H7 (cell line): ENCODE data around the gene NANOS3. TPM values are rescaled to one million over a fixed set of nuclear protein-coding genes. Genes with fewer than 3 reads are reported as not detected.

Experiments used
- DNase-seq: peaks from one replicate; pipeline ENCODE4 v3.0.0; 2012
- H3K27me3 ChIP-seq: 2 replicates; pipeline ENCODE4 v1.6.0; 2011; ENCODE audit warnings: mild to moderate bottlenecking, low read length; ENCODE audit not compliant: control insufficient read depth, insufficient read depth
- H3K36me3 ChIP-seq: replicated peaks from 2 replicates; pipeline ENCODE4 v1.5.1; 2011; ENCODE audit warnings: low read length; ENCODE audit not compliant: control insufficient read depth, insufficient read depth
- H3K4me3 ChIP-seq: 2 replicates; pipeline ENCODE4 v1.5.1; 2011; ENCODE audit warnings: low read depth, mild to moderate bottlenecking, control low read depth, low read length, moderate library complexity; ENCODE audit not compliant: insufficient read depth
- total RNA-seq: library from RNA; depleted of rRNA; stranded (reverse); fragments of >200 nt; shearing (Covaris generic); gene quantifications from 2 replicates; pipeline ENCODE4 v1.2.3, GENCODE V29; 2014; rRNA removed

Gene NANOS3
- not detected in 2 replicates for total RNA-seq

GRCh38 chr19:13876834-13877233 is at the start of gene NANOS3:
NANOS3 (plus strand) TSS chr19:13877134; CDS start chr19:13877249, 115 bp downstream.
- H3K27me3 ChIP-seq: peaks cover 36% of the 10 kb centered on the region

DNA sequence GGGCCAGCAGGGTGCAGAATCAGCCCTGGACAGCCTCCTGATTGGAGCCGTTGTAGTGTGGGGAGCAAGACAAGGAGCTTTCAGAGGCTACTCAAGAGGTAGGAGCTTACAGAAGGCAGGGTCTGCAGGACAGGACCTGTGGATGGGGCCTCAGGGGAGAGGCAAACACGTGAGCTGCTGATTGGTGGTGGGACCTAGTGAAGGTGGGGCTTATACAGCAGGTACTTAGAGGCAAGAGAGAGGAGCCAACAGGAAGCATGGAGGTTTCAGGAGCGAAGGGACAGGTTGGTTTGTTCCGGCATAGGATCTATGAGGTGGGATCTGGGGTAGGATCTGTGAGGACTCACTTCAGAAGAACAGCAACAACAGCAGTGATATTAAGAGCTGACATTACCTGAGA is 49.3 kb upstream of the NANOS3 start:
- no peaks in the 10 kb centered on the region for H3K27me3 ChIP-seq
- peaks cover 11% of the 10 kb centered on the region for H3K36me3 ChIP-seq
- peak; percentile 62 for DNase-seq
- no peak overlapping the region for H3K4me3 ChIP-seq

More at GRCh38 chr19:13876834-13877233, at the start of gene NANOS3:
- Histone ChIP-seq H3K4me3 (no peak within 1 kb of the TSS), H3K36me3 (no peaks in the 10 kb centered on the region)
- peak; percentile 43 for DNase-seq

DNA sequence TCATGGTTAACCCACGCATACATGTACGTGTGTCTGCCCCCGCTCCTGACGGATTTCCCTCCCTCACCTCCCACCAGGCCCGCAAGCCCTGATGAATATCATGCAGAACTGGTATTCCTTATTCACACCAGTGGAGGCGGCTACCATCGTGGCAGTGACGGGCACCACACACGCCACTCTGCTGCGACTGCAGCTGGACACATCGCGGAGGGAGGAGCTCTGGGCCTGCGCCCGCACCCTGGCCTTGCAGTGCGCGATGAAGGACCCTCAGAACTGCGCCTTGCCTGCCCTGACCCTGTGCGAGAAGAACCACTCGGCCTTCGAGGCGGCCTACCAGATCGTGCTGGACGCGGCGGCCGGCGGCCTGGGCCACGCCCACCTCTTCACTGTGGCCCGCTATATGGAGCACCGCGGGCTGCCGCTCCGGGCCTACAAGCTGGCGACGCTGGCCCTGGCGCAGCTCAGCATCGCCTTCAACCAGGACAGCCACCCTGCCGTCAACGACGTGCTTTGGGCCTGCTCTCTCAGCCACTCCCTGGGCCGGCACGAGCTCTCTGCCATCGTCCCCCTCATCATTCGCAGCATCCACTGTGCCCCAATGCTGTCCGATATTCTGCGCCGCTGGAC is 46.7 kb upstream of the NANOS3 start:
- Histone ChIP-seq H3K27me3 (no peaks in the 10 kb centered on the region), H3K36me3 (peaks cover 8% of the 10 kb centered on the region), H3K4me3 (no peak overlapping the region)
- peak; percentile 46 for DNase-seq

DNA sequence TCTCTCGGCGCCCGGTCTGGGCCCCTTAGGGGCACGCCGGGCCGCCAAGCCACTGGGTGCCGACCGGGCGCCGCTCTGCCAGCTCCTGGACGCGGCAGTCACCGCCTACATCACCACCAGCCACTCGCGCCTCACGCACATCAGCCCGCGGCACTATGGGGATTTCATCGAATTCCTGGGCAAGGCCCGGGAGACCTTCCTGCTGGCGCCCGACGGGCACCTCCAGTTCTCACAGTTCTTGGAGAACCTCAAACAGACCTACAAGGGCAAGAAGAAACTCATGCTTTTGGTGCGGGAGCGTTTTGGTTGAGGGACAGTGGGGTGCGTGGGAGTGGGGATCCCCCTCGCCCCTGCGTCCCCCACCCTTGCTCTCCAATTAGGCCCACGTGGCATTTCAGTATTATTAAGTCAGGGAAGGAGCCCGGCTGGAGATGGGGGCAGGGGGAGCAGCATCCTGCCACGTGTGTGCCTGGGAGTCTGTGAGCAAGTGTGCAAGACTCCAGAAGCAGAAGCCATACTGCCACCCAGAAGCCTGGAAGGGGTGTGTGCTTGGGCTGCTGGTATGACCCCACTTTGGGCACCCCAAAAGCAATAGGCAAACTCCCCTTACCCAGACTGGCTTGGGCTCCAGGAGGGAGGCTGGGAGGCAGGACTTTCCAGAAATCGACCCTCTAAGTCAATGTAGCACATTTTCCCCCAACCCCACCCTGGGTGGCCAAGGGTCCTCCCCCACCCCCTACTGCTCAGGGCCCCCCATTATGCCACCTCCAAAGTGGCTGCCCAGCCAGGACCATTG is 46.0 kb upstream of the NANOS3 start:
- Histone ChIP-seq H3K4me3 (no peak overlapping the region), H3K27me3 (no peaks in the 10 kb centered on the region), H3K36me3 (peaks cover 8% of the 10 kb centered on the region)
- DNase-seq: peak; percentile 30

DNA sequence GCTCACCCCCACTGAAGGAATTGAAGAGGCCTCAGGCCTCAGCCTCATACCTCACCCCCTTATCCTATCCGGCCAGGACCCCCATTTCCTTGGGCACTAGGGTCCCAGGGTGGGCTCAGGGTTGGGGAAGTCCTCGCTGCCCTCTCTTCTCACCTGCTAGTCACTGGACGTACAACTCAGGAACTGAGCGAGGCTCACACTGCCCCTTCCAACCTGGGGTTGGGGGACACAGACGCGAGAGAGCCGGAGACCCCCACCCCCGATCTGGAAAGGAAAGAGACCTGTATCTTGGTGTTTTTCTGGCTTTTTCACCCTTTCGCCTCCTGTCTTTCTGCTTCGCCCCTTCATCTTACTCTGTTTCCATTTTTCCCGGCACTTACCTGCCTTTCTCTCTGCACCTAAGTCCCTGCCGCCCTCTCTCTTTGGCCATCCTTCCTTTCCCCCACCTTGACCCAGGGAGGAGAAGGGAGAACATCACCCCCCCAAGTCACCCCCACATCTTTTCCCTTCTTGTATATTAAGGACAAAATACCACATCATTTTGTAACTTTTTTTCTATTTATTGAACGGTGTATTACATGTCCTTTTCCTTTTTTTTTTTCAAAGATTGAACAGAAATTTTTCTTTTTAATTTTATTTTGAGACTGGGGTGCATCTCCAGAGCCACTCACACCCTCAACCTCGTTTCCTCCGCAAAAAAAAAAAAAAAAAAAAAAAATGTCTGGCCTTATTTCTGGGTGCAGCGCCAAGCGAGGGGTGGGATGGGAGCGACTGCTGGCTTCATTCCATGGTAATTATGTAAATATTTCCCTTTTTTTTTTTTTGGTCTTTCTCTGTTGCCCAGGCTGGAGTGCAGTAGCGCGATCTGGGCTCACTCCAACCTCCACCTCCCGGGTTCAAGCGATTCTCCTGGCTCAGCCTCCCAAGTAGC is 45.1 kb upstream of the NANOS3 start:
- Histone ChIP-seq H3K27me3 (no peaks in the 10 kb centered on the region), H3K36me3 (peaks cover 8% of the 10 kb centered on the region), H3K4me3 (no peak overlapping the region)
- peak; percentile 29 for DNase-seq

- peaks cover 5% of the 10 kb centered on the region for H3K36me3 ChIP-seq
- DNase-seq: peak; percentile 100
- H3K27me3 ChIP-seq: no peaks in the 10 kb centered on the region
- H3K4me3 ChIP-seq: peak overlapping the region; percentile 34
These were observed 43.3 kb upstream of the NANOS3 start for GRCh38 chr19:13833330-13834243.

DNA sequence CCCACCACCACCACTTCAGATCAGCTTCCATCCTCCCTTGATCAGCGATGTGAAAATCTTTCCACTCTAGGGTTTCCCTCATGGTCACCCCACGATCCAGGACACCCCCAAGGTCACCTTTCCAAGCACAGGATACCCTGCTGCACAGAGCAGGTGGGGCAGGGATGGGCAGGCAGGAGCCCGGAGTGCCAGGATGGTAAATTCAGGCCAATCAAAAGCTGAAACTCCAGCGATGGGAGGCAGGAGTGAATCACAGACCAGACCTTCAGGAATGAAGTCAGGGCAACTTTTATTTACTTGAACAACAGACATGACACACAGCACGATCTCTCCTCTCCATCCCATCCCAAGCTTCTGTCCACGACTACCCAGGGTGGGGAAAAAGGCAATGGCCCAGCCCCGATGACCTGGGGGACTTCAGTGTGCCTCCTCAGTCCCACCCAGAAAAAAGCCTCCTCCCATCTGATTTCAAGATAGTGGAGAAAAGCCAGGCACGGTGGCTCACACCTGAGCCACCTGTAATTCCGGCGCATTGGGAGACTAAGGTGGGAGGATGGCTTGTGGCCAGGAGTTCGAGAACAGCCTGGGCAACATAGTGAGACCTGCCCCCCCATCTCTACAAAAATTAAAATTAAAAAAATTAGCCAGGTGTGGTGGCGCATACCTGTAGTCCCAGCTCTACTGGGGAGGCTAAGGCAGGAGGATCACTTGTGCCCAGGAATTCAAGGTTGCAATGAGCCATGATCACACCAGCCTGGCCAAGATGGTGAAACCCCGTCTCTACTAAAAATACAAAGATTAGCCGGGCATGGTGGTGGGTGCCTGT is 42.5 kb upstream of the NANOS3 start:
- H3K36me3 ChIP-seq: peaks cover 3% of the 10 kb centered on the region
- H3K4me3 ChIP-seq: no peak overlapping the region; the same call in 1 of the 2 replicates
- DNase-seq: peak; percentile 44

GRCh38 chr19:13835791-13836723 is 40.9 kb upstream of the NANOS3 start:
- peak; percentile 42 for DNase-seq
- Histone ChIP-seq H3K27me3 (no peaks in the 10 kb centered on the region), H3K4me3 (no peak overlapping the region), H3K36me3 (no peaks in the 10 kb centered on the region)

More for the DNA sequence above, 42.5 kb upstream of the NANOS3 start:
- H3K27me3 ChIP-seq: no peaks in the 10 kb centered on the region

DNA sequence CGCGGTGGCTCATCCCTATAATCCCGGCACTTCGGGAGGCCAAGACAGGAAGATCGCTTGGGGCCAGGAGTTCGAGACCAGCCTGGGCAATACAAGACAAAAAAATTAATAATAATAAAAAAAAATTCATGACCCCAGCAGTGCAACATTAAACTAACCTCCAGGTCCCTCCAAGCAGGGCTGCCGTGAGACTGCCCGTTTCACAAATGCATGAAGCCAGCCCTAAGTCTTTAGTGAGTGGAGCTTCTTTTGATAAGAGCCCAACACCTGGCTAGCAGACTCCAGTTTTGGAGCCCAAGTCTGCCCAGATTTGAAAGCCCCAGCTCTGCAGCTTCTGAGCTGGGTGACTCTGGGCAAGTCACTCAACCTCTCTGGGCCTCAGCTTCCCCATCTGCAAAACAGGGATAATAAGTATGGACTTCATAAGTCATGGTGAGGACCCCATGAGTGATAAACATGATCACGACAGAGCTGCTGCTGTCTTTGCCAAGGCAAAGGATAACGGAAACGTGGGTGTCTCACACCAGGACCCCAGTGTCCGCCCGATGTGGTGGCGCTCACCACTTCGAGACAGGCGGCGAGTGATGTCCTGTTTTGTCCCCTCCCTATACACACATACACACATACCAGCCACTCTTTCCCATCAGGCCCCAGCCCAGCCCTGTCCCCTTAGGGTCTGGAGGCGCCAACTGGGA is 38.4 kb upstream of the NANOS3 start:
- DNase-seq: peak; percentile 29
- Histone ChIP-seq H3K27me3 (no peaks in the 10 kb centered on the region), H3K36me3 (no peaks in the 10 kb centered on the region), H3K4me3 (no peak overlapping the region)

DNA sequence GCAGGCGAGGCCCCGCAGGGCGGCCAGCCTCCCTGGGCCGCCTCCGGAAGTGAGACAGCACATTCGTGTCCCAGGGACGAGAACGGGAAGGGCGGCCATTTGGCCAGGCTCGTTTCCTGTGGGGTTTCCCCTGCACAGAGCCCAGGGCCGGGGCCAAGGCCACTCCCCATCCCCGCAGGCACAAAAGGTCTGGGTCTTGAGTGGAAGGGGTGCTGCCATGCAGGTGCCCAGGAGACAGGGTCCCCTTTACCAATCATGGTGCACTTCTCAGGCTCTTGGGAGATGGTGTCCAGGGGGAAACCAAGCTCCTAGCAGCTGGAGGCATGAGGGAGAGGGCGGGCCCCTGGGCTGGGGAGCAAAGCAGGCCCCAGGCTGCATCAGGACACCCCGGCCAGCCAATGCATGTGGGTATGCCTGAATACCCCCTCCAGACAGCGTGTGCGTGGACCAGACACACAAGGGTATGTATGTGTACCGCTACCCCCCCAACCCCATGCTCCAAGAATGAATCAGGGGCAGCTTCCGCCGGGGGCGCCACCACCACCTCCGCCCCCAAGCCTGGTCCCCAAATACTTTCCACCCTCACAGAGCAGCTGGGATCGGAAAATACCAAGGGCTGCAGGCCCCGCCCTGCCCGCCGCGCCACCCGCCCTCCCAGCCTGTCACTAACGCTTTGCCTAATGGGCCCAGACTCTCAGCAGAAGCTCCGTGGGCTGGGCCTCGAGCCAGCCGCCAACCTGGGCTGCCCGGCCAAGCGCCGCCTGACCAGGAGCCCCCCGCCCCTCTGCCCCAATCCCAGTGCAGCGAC is 37.6 kb upstream of the NANOS3 start:
- DNase-seq: peak; percentile 83
- Histone ChIP-seq H3K27me3 (no peaks in the 10 kb centered on the region), H3K36me3 (no peaks in the 10 kb centered on the region), H3K4me3 (no peak overlapping the region)

DNA sequence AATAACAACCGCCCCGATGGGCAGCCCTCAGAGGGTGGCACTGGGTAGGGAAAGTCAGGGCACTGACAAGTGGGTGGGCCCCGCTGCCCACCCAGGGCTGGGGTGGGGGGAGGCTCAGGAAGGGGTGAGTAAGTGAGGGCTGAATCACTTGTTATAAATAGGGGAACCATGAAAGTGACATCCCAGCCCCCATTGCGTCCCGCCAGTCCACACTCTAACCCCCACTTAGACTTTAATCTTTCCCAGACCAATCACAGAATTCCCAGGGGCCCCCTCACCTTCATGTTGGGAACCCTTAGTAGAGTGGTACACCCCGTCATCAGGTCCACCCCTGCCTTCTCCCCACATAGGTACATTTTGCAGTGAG is 37.0 kb upstream of the NANOS3 start:
- DNase-seq: no peak
- H3K36me3 ChIP-seq: no peaks in the 10 kb centered on the region
- no peak overlapping the region for H3K4me3 ChIP-seq
- H3K27me3 ChIP-seq: no peaks in the 10 kb centered on the region
